BJ (cell line): ENCODE data around the gene XPOT. TPM values are rescaled to one million over a fixed set of nuclear protein-coding genes. Genes with fewer than 3 reads are reported as not detected.

Experiments used
- CTCF ChIA-PET: fragments of 350-600 bp; formaldehyde crosslinking; extraction: SDS; loops from one replicate; lab custom pipeline; 2021; ENCODE audit warnings: antibody characterized with exemption, inconsistent platforms; lab: Yijun Ruan, JAX
- POLR2A ChIA-PET: fragments of 300-600 bp; sonication (Branson Sonifier 250); formaldehyde crosslinking; extraction: SDS; loops from one replicate; lab custom pipeline; 2021; ENCODE audit warnings: antibody characterized with exemption; lab: Charles Lee
- DNase-seq: peaks from one replicate; pipeline ENCODE4 v3.0.0-alpha.2; 2011; ENCODE audit warnings: low read depth
- H3K27me3 ChIP-seq: 2 replicates; pipeline ENCODE4 v1.6.0; 2011; ENCODE audit warnings: low read length; ENCODE audit not compliant: control insufficient read depth, insufficient read depth
- H3K36me3 ChIP-seq: 2 replicates; pipeline ENCODE4 v1.5.1; 2011; ENCODE audit warnings: low read length; ENCODE audit not compliant: control insufficient read depth, insufficient read depth
- H3K4me3 ChIP-seq: 2 replicates; pipeline ENCODE4 v1.5.1; 2011; ENCODE audit warnings: low read depth, mild to moderate bottlenecking, control low read depth, low read length
- CTCF ChIP-seq: IDR thresholded peaks from 2 replicates; pipeline ENCODE4 v1.5.1; 2011; ENCODE audit warnings: low read depth, mild to moderate bottlenecking, control low read depth, inconsistent platforms, low read length, moderate library complexity; ENCODE audit not compliant: insufficient read depth
- polyA plus RNA-seq: library from polyadenylated mRNA; depleted of rRNA; stranded (reverse); fragments of >200 nt; gene quantifications from 2 replicates; pipeline ENCODE4 v1.2.3, GENCODE V29; 2011

Gene XPOT
- polyA plus RNA-seq, 1 experiment: 77.4 TPM

GRCh38 chr12:64385468-64385867 is 18.7 kb upstream of the XPOT start:
- POLR2A ChIA-PET: no interaction called here

GRCh38 chr12:64387197-64387816 is 16.9 kb upstream of the XPOT start:
- CTCF ChIA-PET: interaction anchor here (0.5 to 1.4 kb wide), 2 partner anchors 402 to 561 kb away, joined by 3 read pairs; no protein-coding TSS in a partner anchor
- Histone ChIP-seq H3K4me3 (no peak overlapping the region), H3K36me3 (no peaks in the 10 kb centered on the region), H3K27me3 (no peaks in the 10 kb centered on the region)
- TF ChIP-seq CTCF: no peak
- DNase-seq: no peak
- POLR2A ChIA-PET: no interaction called here

More at GRCh38 chr12:64385468-64385867, 18.7 kb upstream of the XPOT start:
- DNase-seq: no peak
- no peak for TF ChIP-seq CTCF
- Histone ChIP-seq H3K36me3 (no peaks in the 10 kb centered on the region), H3K4me3 (no peak overlapping the region), H3K27me3 (no peaks in the 10 kb centered on the region)
- CTCF ChIA-PET: no interaction called here

GRCh38 chr12:64389154-64389553 is 15.0 kb upstream of the XPOT start:
- Histone ChIP-seq H3K4me3 (no peak overlapping the region), H3K27me3 (no peaks in the 10 kb centered on the region), H3K36me3 (no peaks in the 10 kb centered on the region)
- TF ChIP-seq CTCF: no peak
- POLR2A ChIA-PET: no interaction called here
- no peak for DNase-seq
- CTCF ChIA-PET: interaction anchor here (2.0 kb wide), 1 partner anchor 563 kb away, joined by 6 read pairs; no protein-coding TSS in a partner anchor

- TF ChIP-seq CTCF: 0 out of 2 replicates have a peak, but pooled peaks have one; percentile 2
- Histone ChIP-seq H3K27me3 (no peaks in the 10 kb centered on the region), H3K4me3 (peak within 1 kb of the TSS; percentile 42), H3K36me3 (no peaks in the 10 kb centered on the region)
- CTCF ChIA-PET: interaction anchor here (0.7 to 2.0 kb wide), 2 partner anchors 564 to 1281 kb away, joined by 3 to 6 read pairs; no protein-coding TSS in a partner anchor
- POLR2A ChIA-PET: no interaction called here
- no peak for DNase-seq
Measured at GRCh38 chr12:64390275-64390851, 13.8 kb upstream of the XPOT start, which contains the start of gene C12orf56. Gene C12orf56 (minus strand): TSS chr12:64390758. CDS start chr12:64390565, 193 bp downstream.

- H3K27me3 ChIP-seq: no peaks in the 10 kb centered on the region
- DNase-seq: no peak
- TF ChIP-seq CTCF: peak; percentile 49; the same call in 1 of the 2 replicates
- H3K4me3 ChIP-seq: no peak overlapping the region
- CTCF ChIA-PET: interaction anchor here (1.0 to 1.4 kb wide), 2 partner anchors 570 to 571 kb away, joined by 4 to 6 read pairs; no protein-coding TSS in a partner anchor
- POLR2A ChIA-PET: no interaction called here
- H3K36me3 ChIP-seq: no peaks in the 10 kb centered on the region
Measured at GRCh38 chr12:64392221-64392620, 12.0 kb upstream of the XPOT start.
